ENCODE measurements around the gene RAB37.

DNA sequence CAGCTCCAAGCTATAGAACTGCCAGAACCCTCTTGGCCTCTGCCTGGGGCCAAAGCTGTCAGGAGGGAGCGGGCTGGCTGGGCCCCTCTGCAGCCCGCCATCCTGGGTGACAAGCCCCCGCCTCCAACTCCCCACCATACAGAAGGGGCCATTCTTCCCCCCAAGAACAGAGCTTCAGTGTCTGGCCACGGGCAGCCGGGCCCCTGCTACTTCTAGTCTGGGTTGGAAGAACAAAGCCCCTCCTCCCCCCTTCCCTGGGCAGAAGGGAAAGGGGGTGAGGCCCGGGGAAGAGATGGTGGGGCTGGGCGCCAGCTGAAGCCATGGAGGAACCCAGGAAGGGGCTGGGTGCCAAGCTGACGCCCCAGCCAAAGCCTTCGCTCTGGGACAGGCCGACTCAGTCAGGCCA lies 30.1 kb downstream of the RAB37 start:
- TF ChIP-seq, protein P1, sequence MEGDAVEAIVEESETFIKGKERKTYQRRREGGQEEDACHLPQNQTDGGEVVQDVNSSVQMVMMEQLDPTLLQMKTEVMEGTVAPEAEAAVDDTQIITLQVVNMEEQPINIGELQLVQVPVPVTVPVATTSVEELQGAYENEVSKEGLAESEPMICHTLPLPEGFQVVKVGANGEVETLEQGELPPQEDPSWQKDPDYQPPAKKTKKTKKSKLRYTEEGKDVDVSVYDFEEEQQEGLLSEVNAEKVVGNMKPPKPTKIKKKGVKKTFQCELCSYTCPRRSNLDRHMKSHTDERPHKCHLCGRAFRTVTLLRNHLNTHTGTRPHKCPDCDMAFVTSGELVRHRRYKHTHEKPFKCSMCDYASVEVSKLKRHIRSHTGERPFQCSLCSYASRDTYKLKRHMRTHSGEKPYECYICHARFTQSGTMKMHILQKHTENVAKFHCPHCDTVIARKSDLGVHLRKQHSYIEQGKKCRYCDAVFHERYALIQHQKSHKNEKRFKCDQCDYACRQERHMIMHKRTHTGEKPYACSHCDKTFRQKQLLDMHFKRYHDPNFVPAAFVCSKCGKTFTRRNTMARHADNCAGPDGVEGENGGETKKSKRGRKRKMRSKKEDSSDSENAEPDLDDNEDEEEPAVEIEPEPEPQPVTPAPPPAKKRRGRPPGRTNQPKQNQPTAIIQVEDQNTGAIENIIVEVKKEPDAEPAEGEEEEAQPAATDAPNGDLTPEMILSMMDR (IDR thresholded peaks at IDR 0.05) = no peak
- peak in 1 of 2 donors; percentile 16 for TF ChIP-seq POLR2A (IDR thresholded peaks at IDR 0.05)

All from adrenal gland (tissue), 5 donors.